ENCODE measurements around the gene AKAP13.

DNA sequence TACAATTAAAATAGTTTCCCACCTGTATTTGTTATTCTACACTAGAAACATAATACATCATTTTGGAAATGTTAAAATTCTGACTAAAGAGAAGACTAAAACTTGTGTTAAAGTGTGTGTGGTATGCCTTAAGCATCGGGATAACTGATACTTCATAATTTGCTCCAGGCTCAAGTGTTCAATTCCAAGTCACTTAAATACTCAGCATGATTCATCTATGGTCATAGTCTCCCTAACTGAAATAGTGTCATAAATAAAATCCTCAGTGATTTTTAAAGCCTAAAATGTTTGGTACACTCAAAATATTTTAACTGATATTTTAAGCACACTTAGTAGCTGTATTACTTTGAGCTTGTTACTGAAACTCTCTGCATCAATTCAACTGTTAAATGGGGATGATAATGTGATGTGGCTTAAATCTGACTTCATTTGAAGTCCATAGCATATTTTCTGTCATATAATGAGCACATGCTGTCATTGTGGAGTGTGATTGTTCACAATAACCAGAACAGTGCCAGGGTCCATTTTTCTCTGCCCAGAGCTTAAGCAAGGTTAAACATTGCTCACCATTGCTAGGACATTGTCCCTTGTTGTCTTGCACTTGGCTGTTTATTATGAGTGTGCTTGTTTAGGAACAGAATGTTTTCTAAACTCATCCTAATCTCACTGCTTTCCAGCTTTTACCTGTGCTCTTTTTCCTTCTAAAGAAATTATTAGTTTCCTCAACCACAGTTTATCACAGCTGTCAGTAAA lies 292.1 kb downstream of the AKAP13 start:
- TF ChIP-seq TAF1 (IDR thresholded peaks at IDR 0.05; ENCODE audit: low read depth) (no peak), SMC3 (conservative IDR thresholded peaks at IDR 0.05; ENCODE audit: poor library complexity) (no peak), EP300 (conservative IDR thresholded peaks at IDR 0.05; ENCODE audit: poor library complexity, severe bottlenecking) (no peak), EZH2 (IDR thresholded peaks at IDR 0.05; ENCODE audit: borderline replicate concordance, insufficient read depth, low read length, poor library complexity, severe bottlenecking) (no peak), MXI1 (conservative IDR thresholded peaks at IDR 0.05; ENCODE audit: poor library complexity, severe bottlenecking) (no peak), RAD21 (conservative IDR thresholded peaks at IDR 0.05) (no peak), POLR2AphosphoS5 (IDR thresholded peaks at IDR 0.05) (no peak)
- TF ChIP-seq, protein P1, sequence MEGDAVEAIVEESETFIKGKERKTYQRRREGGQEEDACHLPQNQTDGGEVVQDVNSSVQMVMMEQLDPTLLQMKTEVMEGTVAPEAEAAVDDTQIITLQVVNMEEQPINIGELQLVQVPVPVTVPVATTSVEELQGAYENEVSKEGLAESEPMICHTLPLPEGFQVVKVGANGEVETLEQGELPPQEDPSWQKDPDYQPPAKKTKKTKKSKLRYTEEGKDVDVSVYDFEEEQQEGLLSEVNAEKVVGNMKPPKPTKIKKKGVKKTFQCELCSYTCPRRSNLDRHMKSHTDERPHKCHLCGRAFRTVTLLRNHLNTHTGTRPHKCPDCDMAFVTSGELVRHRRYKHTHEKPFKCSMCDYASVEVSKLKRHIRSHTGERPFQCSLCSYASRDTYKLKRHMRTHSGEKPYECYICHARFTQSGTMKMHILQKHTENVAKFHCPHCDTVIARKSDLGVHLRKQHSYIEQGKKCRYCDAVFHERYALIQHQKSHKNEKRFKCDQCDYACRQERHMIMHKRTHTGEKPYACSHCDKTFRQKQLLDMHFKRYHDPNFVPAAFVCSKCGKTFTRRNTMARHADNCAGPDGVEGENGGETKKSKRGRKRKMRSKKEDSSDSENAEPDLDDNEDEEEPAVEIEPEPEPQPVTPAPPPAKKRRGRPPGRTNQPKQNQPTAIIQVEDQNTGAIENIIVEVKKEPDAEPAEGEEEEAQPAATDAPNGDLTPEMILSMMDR (IDR thresholded peaks at IDR 0.05; ENCODE audit: poor library complexity, severe bottlenecking), result no peak
- TF ChIP-seq, protein P2, sequence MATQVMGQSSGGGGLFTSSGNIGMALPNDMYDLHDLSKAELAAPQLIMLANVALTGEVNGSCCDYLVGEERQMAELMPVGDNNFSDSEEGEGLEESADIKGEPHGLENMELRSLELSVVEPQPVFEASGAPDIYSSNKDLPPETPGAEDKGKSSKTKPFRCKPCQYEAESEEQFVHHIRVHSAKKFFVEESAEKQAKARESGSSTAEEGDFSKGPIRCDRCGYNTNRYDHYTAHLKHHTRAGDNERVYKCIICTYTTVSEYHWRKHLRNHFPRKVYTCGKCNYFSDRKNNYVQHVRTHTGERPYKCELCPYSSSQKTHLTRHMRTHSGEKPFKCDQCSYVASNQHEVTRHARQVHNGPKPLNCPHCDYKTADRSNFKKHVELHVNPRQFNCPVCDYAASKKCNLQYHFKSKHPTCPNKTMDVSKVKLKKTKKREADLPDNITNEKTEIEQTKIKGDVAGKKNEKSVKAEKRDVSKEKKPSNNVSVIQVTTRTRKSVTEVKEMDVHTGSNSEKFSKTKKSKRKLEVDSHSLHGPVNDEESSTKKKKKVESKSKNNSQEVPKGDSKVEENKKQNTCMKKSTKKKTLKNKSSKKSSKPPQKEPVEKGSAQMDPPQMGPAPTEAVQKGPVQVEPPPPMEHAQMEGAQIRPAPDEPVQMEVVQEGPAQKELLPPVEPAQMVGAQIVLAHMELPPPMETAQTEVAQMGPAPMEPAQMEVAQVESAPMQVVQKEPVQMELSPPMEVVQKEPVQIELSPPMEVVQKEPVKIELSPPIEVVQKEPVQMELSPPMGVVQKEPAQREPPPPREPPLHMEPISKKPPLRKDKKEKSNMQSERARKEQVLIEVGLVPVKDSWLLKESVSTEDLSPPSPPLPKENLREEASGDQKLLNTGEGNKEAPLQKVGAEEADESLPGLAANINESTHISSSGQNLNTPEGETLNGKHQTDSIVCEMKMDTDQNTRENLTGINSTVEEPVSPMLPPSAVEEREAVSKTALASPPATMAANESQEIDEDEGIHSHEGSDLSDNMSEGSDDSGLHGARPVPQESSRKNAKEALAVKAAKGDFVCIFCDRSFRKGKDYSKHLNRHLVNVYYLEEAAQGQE (IDR thresholded peaks at IDR 0.05; ENCODE audit: borderline replicate concordance), result no peak

All from neural cell (in vitro differentiated cells).